SK-N-MC (cell line): ENCODE results near the gene NELFCD.

Source experiments
- EZH2 ChIP-seq: fragments of 200-600 bp; sonication (generic); IDR thresholded peaks from one replicate; pipeline ENCODE4 v1.6.1; 2017; ENCODE audit warnings: antibody characterized with exemption
- POLR2AphosphoS5 ChIP-seq: IDR thresholded peaks from 2 replicates; pipeline ENCODE4 v1.6.1; 2012; ENCODE audit warnings: mild to moderate bottlenecking, low read depth, low read length, borderline replicate concordance

DNA sequence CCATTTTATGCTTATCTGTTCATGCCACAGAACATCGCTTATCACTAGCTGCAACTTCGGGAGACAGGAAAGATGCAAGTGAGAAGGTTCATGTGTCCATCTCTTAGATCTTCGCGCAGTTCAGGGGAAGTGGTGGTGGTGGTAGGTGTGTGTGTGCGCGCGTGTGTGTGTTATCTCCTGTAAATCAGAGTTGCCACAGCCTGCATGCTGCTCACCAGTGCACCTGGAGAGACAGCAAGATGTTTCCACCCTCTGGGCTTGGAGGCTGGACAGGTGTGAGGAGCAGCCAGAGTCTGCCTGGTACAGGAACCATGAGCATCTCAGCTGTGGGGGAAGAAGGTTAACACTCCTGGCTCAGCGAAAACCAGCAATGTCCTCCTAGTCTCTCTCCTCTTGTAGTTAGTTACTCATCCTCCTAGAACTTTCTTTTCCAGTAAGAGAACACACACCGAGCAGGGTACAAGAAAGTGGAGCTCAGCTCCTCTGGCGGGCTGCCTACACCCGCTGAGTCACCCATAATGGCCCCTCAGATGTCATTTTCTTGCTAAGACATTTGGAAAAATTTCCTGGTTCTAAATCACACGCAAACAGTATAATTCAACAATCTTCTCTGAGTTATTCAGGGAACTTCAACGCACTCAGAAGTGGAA, 33.0 kb downstream of the NELFCD start:
- TF ChIP-seq EZH2 (no peak), POLR2AphosphoS5 (no peak)
